H9 (cell line): ENCODE measurements around the gene TOR4A. TPM values are rescaled to one million over a fixed set of nuclear protein-coding genes. Genes with fewer than 3 reads are reported as not detected.

Experiments
- DNase-seq: peaks from one replicate; pipeline ENCODE4 v3.0.0-alpha.2; 2017
- H2AFZ ChIP-seq: one replicate; pipeline ENCODE4 v1.6.1; 2013; ENCODE audit warnings: mild to moderate bottlenecking, low read length, control low read depth, moderate library complexity
- H2AK5ac ChIP-seq: 2 replicates; pipeline ENCODE4 v1.6.1; 2013; ENCODE audit warnings: low read length, control low read depth, mixed read lengths; ENCODE audit not compliant: insufficient read length
- H2BK120ac ChIP-seq: one replicate; pipeline ENCODE4 v1.6.1; 2013; ENCODE audit warnings: low read depth, mild to moderate bottlenecking, low read length, control low read depth, inconsistent platforms; ENCODE audit not compliant: poor library complexity, severe bottlenecking
- H2BK12ac ChIP-seq: 2 replicates; pipeline ENCODE4 v1.6.1; 2013; ENCODE audit warnings: low read length, control low read depth, mixed read lengths, low read depth; ENCODE audit not compliant: insufficient read length
- H2BK15ac ChIP-seq: 2 replicates; pipeline ENCODE4 v1.6.1; 2013; ENCODE audit warnings: low read depth, low read length, control low read depth
- H2BK20ac ChIP-seq: one replicate; pipeline ENCODE4 v1.6.1; 2013; ENCODE audit warnings: low read depth, mild to moderate bottlenecking, low read length, control low read depth, inconsistent platforms; ENCODE audit not compliant: poor library complexity, severe bottlenecking
- H2BK5ac ChIP-seq: 2 replicates; pipeline ENCODE4 v1.6.1; 2013; ENCODE audit warnings: low read length, control low read depth, mixed read lengths; ENCODE audit not compliant: insufficient read length
- H3K14ac ChIP-seq: 2 replicates; pipeline ENCODE4 v1.6.1; 2013; ENCODE audit warnings: low read length, control low read depth; ENCODE audit not compliant: insufficient read depth
- H3K18ac ChIP-seq: 2 replicates; pipeline ENCODE4 v1.6.1; 2013; ENCODE audit warnings: low read depth, mild to moderate bottlenecking, mixed read lengths, low read length, control low read depth; ENCODE audit not compliant: insufficient read length
- H3K23ac ChIP-seq: 2 replicates; pipeline ENCODE4 v1.6.1; 2013; ENCODE audit warnings: low read length, control low read depth, mixed read lengths, low read depth; ENCODE audit not compliant: insufficient read length
- H3K23me2 ChIP-seq: 2 replicates; pipeline ENCODE4 v1.6.1; 2013; ENCODE audit warnings: low read depth, mild to moderate bottlenecking, mixed read lengths, low read length, control low read depth; ENCODE audit not compliant: insufficient read length, poor library complexity, severe bottlenecking
- H3K27ac ChIP-seq: 2 replicates; pipeline ENCODE4 v1.5.1; 2013; ENCODE audit warnings: low read length, control low read depth, mixed read lengths, low read depth; ENCODE audit not compliant: insufficient read length
- H3K27me3 ChIP-seq: 2 replicates; pipeline ENCODE4 v1.6.1; 2013; ENCODE audit warnings: low read length, control low read depth, inconsistent platforms; ENCODE audit not compliant: insufficient read depth
- H3K4ac ChIP-seq: 2 replicates; pipeline ENCODE4 v1.6.1; 2013; ENCODE audit warnings: low read depth, mild to moderate bottlenecking, control low read depth, inconsistent platforms, low read length, moderate library complexity
- H3K4me1 ChIP-seq: 2 replicates; pipeline ENCODE4 v1.6.1; 2013; ENCODE audit warnings: low read length, control low read depth, inconsistent platforms; ENCODE audit not compliant: insufficient read depth
- H3K4me2 ChIP-seq: 2 replicates; pipeline ENCODE4 v1.6.1; 2013; ENCODE audit warnings: low read length, control low read depth, mixed read lengths; ENCODE audit not compliant: insufficient read length, insufficient read depth
- H3K56ac ChIP-seq: 2 replicates; pipeline ENCODE4 v1.6.1; 2013; ENCODE audit warnings: low read depth, mild to moderate bottlenecking, mixed read lengths, low read length, control low read depth; ENCODE audit not compliant: insufficient read length
- H3K79me1 ChIP-seq: 2 replicates; pipeline ENCODE4 v1.6.1; 2013; ENCODE audit warnings: low read depth, mild to moderate bottlenecking, moderate library complexity, low read length, control low read depth, inconsistent platforms; ENCODE audit not compliant: insufficient read depth, poor library complexity, severe bottlenecking
- H3K79me2 ChIP-seq: 2 replicates; pipeline ENCODE4 v1.6.1; 2013; ENCODE audit warnings: low read length, control low read depth, inconsistent platforms; ENCODE audit not compliant: insufficient read depth
- H3K9ac ChIP-seq: 2 replicates; pipeline ENCODE4 v1.6.1; 2013; ENCODE audit warnings: low read length, control low read depth, mixed read lengths; ENCODE audit not compliant: insufficient read length; ENCODE audit errors: extremely low read depth
- H3K9me3 ChIP-seq: one replicate; pipeline ENCODE4 v1.6.1; 2013; ENCODE audit warnings: low read depth, low read length, inconsistent platforms; ENCODE audit not compliant: control insufficient read depth
- H3T11ph ChIP-seq: one replicate; pipeline ENCODE4 v1.6.1; 2013; ENCODE audit warnings: mild to moderate bottlenecking, low read length, control low read depth, inconsistent platforms
- H4K20me1 ChIP-seq: one replicate; pipeline ENCODE4 v1.6.1; 2013; ENCODE audit not compliant: control insufficient read depth, insufficient read length, insufficient read depth
- H4K5ac ChIP-seq: 2 replicates; pipeline ENCODE4 v1.6.1; 2013; ENCODE audit warnings: low read depth, mild to moderate bottlenecking, mixed read lengths, low read length, control low read depth; ENCODE audit not compliant: insufficient read length
- H4K8ac ChIP-seq: replicated peaks from 2 replicates; pipeline ENCODE4 v1.6.1; 2013; ENCODE audit warnings: low read length, control low read depth, mixed read lengths, low read depth; ENCODE audit not compliant: insufficient read length
- H4K91ac ChIP-seq: 2 replicates; pipeline ENCODE4 v1.6.1; 2013; ENCODE audit warnings: low read depth, mild to moderate bottlenecking, moderate library complexity, mixed read lengths, low read length, control low read depth; ENCODE audit not compliant: insufficient read length
- H3K27ac Mint-ChIP-seq, 3 experiments: 2 replicates in 2 of 3; 3 replicates in 1 of 3; pipeline ENCODE4 v1.8.0; 2020 to 2021; ENCODE audit warnings: mixed read lengths in 3 of 3, mild to moderate bottlenecking in 1 of 3, moderate library complexity in 1 of 3
- H3K27me3 Mint-ChIP-seq: 2 replicates; pipeline ENCODE4 v1.8.0; 2021; ENCODE audit warnings: low read depth, mild to moderate bottlenecking, moderate library complexity, mixed read lengths
- H3K36me3 Mint-ChIP-seq, 3 experiments: 2 replicates in 2 of 3; 3 replicates in 1 of 3; pipeline ENCODE4 v1.8.0; 2020 to 2021; ENCODE audit warnings: low read depth in 3 of 3, mixed read lengths in 3 of 3; ENCODE audit not compliant: insufficient read depth in 1 of 3
- H3K4me1 Mint-ChIP-seq, 2 experiments: 2 replicates each; pipeline ENCODE4 v1.8.0; 2020; ENCODE audit warnings: mixed read lengths in 2 of 2
- H3K4me3 Mint-ChIP-seq, 2 experiments: 2 replicates in 1 of 2; 3 replicates in 1 of 2; pipeline ENCODE4 v1.8.0; 2020 to 2021; ENCODE audit warnings: mild to moderate bottlenecking in 2 of 2, mixed read lengths in 2 of 2, moderate library complexity in 1 of 2
- H3K9me3 Mint-ChIP-seq, 2 experiments: 2 replicates in 1 of 2; 3 replicates in 1 of 2; pipeline ENCODE4 v1.8.0; 2020; ENCODE audit warnings: mild to moderate bottlenecking in 2 of 2, mixed read lengths in 2 of 2, moderate library complexity in 1 of 2
- CTCF ChIP-seq: fragments of 200-600 bp; sonication (generic); conservative IDR thresholded peaks from 3 replicates; pipeline ENCODE4 v1.8.0; 2021; ENCODE audit warnings: antibody characterized with exemption, mild to moderate bottlenecking
- WGBS: extraction: QIAGEN DNeasy Blood & Tissue Kit; methylation state at CpG from one replicate; pipeline ENCODE4 v1.1.7; 2013; ENCODE audit warnings: missing lambda C conversion rate, low lambda C conversion rate, mixed read lengths; ENCODE audit not compliant: insufficient read length; ENCODE audit errors: extremely low coverage; 5-methylcytosine and 5-hydroxymethylcytosine counted together
- total RNA-seq: library from RNA; stranded (reverse); gene quantifications from 2 replicates; pipeline ENCODE4 v1.2.1, GENCODE V29; 2021

TOR4A gene
- total RNA-seq, 1 experiment from 2014 or later: 6.2 TPM

GRCh38 chr9:137303893-137304382, 26.4 kb downstream of the TOR4A start:
- H3K36me3 Mint-ChIP-seq: peaks cover 0 to 2% (median 0%) of the 10 kb centered on the region in 3 experiments; a peak in 3 of 7 replicates
- no peak for TF ChIP-seq CTCF
- H2BK120ac ChIP-seq: no peak overlapping the region
- no peak overlapping the region for H2AFZ ChIP-seq
- no peak overlapping the region for H3K18ac ChIP-seq
- H3K9me3 Mint-ChIP-seq: peaks cover 0 to 2% of the 10 kb centered on the region in 2 experiments; a peak in 3 of 5 replicates
- H2AK5ac ChIP-seq: no peak overlapping the region
- no CpG with 5 or more reads among the region's 22 CpGs for WGBS
- no peaks in the 10 kb centered on the region for H3K79me1 ChIP-seq
- peaks cover 19% of the 10 kb centered on the region for H3K27me3 Mint-ChIP-seq
- no peak overlapping the region for H2BK20ac ChIP-seq
- no peak overlapping the region for H4K8ac ChIP-seq
- H3K79me2 ChIP-seq: no peaks in the 10 kb centered on the region
- H3K4ac ChIP-seq: no peak overlapping the region
- H4K91ac ChIP-seq: no peak overlapping the region
- H2BK12ac ChIP-seq: no peak overlapping the region
- peaks cover 17 to 39% of the 10 kb centered on the region in 2 experiments for H3K4me1 Mint-ChIP-seq
- H3K56ac ChIP-seq: no peak overlapping the region
- H4K20me1 ChIP-seq: no peaks in the 10 kb centered on the region
- no peaks in the 10 kb centered on the region for H3K9me3 ChIP-seq
- H2BK15ac ChIP-seq: no peak overlapping the region
- H3K14ac ChIP-seq: no peak overlapping the region
- H4K5ac ChIP-seq: no peak overlapping the region
- no peak overlapping the region for H3K4me3 Mint-ChIP-seq
- peaks cover 2% of the 10 kb centered on the region; the same call in 1 of the 2 replicates for H3K4me1 ChIP-seq
- H3K4me2 ChIP-seq: no peak overlapping the region
- no peaks in the 10 kb centered on the region; the same call in 1 of the 2 replicates for H3K27me3 ChIP-seq
- no peak overlapping the region for H3K9ac ChIP-seq
- H2BK5ac ChIP-seq: no peak overlapping the region
- H3K23me2 ChIP-seq: peaks cover 5% of the 10 kb centered on the region
- H3K23ac ChIP-seq: no peak overlapping the region
- DNase-seq: peak; percentile 31
- H3K27ac ChIP-seq: no peak overlapping the region
- no peak overlapping the region for H3K27ac Mint-ChIP-seq
- no peak overlapping the region for H3T11ph ChIP-seq
